ENCODE data around the gene ST6GAL1. TPM values are rescaled to one million over a fixed set of nuclear protein-coding genes. Genes with fewer than 3 reads are reported as not detected.

ST6GAL1 gene
- total and polyA plus RNA-seq, 2 of the 13 experiments (the other 11 are each of a cell fraction or from before 2014, with no cell fraction given) = 79.9 to 164 TPM

DNA sequence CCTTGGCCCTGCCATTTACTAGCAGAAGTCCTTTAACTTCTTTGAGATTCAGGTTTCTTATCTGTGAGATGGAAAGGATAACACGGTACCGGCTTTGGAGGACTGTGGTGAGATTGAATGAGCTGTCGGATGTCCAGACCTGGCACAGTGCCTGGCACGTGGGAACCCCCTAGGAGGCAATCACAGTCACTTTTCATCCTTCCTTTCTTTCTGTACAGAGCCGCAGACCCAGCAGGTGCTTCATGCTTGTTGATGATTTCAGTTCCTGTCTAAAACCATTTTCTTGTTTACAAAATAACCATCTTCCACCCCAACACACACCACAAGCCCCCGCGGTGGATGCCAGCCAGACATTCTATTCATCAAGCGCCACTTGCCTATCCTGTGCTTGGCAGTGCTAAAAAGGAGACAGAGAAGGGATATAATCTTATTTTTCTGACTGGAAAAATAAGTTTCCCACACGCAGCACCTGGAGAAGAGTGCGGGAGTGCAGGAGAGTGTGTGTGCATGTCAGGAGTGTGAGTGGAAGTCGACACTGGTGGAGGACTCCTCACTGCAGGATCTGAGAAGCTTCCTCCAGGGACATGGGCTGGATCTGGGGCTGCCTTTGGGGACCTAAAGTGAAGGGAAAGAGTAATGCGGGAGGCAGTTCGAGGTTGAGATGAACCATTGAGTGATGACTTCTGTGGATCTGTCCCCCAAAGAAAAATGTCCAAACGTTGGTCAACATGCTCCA lies 85.7 kb downstream of the ST6GAL1 start (continued):
- TF ChIP-seq, protein P1, sequence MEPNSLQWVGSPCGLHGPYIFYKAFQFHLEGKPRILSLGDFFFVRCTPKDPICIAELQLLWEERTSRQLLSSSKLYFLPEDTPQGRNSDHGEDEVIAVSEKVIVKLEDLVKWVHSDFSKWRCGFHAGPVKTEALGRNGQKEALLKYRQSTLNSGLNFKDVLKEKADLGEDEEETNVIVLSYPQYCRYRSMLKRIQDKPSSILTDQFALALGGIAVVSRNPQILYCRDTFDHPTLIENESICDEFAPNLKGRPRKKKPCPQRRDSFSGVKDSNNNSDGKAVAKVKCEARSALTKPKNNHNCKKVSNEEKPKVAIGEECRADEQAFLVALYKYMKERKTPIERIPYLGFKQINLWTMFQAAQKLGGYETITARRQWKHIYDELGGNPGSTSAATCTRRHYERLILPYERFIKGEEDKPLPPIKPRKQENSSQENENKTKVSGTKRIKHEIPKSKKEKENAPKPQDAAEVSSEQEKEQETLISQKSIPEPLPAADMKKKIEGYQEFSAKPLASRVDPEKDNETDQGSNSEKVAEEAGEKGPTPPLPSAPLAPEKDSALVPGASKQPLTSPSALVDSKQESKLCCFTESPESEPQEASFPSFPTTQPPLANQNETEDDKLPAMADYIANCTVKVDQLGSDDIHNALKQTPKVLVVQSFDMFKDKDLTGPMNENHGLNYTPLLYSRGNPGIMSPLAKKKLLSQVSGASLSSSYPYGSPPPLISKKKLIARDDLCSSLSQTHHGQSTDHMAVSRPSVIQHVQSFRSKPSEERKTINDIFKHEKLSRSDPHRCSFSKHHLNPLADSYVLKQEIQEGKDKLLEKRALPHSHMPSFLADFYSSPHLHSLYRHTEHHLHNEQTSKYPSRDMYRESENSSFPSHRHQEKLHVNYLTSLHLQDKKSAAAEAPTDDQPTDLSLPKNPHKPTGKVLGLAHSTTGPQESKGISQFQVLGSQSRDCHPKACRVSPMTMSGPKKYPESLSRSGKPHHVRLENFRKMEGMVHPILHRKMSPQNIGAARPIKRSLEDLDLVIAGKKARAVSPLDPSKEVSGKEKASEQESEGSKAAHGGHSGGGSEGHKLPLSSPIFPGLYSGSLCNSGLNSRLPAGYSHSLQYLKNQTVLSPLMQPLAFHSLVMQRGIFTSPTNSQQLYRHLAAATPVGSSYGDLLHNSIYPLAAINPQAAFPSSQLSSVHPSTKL (CRISPR knock-in tag; IDR thresholded peaks at IDR 0.05) = no peak
- TF ChIP-seq AHR (CRISPR knock-in tag; IDR thresholded peaks at IDR 0.05) = no peak
- TF ChIP-seq, protein P2, sequence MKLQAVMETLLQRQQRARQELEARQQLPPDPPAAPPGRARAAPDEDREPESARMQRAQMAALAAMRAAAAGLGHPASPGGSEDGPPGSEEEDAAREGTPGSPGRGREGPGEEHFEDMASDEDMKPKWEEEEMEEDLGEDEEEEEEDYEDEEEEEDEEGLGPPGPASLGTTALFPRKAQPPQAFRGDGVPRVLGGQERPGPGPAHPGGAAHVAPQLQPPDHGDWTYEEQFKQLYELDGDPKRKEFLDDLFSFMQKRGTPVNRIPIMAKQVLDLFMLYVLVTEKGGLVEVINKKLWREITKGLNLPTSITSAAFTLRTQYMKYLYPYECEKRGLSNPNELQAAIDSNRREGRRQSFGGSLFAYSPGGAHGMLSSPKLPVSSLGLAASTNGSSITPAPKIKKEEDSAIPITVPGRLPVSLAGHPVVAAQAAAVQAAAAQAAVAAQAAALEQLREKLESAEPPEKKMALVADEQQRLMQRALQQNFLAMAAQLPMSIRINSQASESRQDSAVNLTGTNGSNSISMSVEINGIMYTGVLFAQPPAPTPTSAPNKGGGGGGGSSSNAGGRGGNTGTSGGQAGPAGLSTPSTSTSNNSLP (IDR thresholded peaks at IDR 0.05; ENCODE audit: low read depth, low read length) = no peak
- no peak for TF ChIP-seq ZMAT3 (CRISPR knock-in tag; conservative IDR thresholded peaks at IDR 0.05)
- TF ChIP-seq ZNF839 (CRISPR knock-in tag; IDR thresholded peaks at IDR 0.05; ENCODE audit: borderline replicate concordance) = no peak
- TF ChIP-seq, protein P3, sequence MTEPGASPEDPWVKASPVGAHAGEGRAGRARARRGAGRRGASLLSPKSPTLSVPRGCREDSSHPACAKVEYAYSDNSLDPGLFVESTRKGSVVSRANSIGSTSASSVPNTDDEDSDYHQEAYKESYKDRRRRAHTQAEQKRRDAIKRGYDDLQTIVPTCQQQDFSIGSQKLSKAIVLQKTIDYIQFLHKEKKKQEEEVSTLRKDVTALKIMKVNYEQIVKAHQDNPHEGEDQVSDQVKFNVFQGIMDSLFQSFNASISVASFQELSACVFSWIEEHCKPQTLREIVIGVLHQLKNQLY (CRISPR knock-in tag; IDR thresholded peaks at IDR 0.05) = no peak

Measured in HepG2 (cell line).